ENCODE measurements around the gene LHFPL4.
"Not testable (repeated sequence)": the region's sequence is repeated elsewhere in the genome, so short reads cannot be mapped to it uniquely, and the experiment has no call there.

Gene LHFPL4

DNA sequence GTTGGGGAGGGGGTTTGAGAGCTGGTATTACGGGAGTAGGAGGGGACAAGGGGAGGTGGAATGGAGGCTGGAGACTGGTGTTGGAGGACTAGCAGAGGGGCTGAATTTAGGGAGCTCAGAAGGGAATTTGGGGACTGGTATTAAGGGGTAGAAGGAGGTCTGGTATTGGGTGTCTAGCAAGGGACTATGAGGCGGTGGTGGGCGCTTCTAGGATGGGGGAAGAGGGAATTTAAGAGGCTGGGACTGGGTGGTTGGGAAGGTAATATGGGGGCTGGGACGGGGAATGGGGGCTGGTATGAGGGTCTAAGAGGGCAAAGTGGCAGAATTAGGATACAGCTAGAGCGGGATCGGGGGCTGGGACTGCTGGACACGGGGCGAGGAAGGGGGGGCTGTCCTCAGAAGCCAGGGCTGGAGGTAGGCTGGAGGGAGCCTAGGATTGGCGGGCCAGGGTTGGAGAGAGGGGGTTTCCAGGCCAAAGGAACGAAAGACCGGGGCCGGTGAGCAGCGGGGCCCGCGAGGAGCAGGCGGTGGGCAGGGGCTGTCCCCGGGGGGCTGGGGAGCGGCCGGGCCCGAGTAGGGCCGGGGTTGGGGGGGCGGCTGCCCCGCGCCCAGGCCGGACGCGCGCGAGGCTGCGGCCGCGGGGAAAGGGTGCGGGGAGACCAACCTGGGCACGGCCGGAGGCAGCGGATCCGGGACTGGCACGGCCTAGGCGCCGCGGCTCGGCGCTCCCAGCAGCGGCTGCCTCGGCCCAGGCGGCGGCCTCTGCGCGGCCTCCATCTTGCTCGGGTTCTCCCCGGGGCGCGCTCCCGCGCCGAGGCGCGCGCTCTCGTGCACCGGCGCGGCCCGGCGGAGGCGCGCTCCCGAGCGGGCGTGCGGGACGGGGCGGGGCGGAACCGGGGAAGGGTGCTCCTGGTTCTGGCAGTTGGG, at the start of gene LHFPL4:
Gene LHFPL4, minus strand, starts transcription at position 802 of the 927 bp plus-strand sequence. CDS start 1,143 bp downstream, outside the sequence.
- peak; percentile 17 for DNase-seq (ENCODE audit: low spot score)

DNA sequence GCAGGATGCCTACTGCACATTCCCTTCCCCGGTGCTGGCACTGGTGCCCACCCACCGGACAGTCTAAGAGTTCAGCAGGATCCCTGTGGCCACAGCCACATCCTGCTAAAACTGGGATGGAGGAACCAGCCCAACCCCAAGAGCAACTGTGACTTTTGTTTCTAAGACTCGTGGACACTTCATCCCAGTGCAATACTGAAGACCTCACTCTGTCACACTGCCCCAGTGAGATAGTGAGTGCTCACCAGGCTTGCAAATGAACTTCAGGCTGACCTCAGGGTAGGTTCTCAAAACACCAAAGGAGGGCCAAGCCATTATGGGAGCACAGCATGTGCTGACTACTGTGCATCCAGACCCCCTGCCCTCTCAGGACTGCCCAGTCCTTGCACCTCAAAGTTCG, 49.0 kb upstream of the LHFPL4 start:
- DNase-seq (ENCODE audit: low spot score) = no peak

DNA sequence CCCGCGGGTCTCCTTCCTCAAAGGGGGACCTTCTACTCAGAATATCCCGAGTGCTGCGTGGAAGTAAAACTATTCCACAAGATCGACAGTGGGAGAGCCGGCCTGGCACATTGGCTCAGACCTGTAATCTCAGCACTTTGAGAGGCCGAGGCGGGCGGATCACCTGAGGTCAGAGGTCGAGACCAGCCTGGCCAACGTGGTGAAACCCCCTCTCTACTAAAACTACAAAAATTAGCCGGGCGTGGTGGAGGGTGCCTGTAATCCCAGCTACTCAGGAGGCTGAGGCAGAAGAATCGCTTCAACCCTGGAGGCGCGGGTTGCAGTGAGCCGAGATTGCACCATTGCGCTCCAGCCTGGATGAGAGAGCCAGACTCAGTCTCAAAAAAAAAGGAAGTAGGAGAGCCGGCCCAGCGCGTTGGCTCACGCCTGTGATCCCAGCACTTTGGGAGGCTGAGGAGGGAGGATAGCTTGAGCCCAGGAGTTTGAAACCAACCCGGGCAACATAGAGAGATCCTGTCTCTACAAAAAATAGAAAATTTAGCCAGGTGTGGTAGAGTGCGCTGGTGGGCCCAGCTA, 47.5 kb upstream of the LHFPL4 start:
- not testable (repeated sequence) for DNase-seq (ENCODE audit: low spot score)

DNA sequence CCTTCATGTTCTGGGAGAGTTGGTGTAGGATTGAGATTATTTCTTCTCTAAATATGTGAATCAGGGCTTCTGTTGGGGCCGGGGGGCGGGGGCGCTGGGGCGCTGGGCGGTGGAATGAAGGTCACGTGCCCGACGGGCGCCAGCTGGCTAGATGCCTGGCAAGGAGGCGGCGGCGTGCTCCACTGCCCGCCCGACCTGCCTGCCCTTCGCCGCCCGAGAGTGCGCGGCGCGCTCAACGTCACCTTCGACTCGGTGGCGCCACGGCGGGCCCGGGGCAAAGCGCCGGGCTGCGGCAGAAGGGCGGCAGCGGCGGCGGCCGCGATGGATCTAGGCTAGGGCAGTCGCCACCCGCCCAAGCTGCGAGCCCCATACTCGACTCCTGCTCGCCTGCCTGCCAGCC, 47.0 kb upstream of the LHFPL4 start:
- DNase-seq (ENCODE audit: low spot score) = no peak

DNA sequence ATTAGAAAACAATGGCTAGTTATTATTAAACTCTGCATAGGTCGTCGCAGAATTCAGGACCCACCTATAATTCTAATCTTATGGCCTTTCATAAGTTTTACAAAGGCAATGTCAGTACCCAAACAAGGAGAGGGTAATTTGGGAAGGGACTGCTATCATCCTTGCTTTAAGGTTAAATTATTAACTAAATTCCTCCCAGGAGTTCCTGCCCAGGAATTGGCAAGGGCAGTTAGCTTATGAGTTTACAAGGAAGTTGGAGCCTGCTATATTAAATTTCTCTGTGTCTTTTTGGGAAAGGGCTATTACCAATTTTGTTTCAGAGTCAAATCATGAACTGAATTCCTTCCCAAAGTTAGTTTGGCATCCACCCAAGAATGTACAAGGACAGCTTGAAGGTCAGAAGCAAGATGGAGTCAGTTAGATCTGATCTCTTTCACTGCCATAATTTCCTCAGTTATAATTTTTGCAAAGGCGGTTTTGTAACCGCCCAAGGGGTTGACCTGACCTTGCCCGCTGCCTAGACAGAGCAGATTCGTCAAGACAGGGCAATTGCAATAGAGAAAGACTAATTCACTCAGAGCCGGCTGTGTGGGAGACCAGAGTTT, 45.3 kb upstream of the LHFPL4 start:
- DNase-seq (ENCODE audit: low spot score) = no peak

DNA sequence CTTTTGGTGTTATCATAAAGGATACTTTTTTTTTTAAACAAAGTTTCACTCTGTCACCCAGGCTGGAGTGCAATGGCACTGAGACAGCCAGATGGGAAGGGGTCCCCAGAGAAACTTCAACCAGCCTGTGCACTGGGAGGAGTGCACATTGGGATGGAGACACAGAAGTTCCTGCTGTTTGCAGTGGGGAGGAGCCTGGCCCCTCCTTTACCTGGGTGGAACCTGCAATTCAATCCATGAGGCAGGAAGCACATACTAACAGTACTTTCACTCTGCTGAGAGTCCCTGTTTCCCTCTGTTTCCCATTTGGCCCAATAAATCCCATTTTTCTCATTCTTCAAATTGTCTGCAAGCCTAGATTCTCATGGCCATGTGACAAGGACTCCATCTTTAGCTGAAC, 42.3 kb upstream of the LHFPL4 start:
- DNase-seq (ENCODE audit: low spot score) = no peak

DNA sequence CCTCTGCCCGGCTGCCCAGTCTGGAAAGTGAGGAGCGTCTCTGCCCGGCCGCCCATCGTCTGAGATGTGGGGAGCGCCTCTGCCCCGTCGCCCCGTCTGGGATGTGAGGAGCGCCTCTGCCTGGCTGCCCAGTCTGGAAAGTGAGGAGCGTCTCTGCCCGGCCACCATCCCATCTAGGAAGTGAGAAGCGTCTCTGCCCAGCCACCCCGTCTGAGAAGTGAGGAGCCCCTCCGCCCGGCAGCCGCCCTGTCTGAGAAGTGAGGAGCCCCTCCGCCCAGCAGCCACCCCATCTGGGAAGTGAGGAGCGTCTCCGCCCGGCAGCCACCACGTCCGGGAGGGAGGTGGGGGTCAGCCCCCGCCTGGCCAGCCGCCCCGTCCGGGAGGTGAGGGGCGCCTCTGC, 38.2 kb upstream of the LHFPL4 start:
- not testable (repeated sequence) for DNase-seq (ENCODE audit: low spot score)

DNA sequence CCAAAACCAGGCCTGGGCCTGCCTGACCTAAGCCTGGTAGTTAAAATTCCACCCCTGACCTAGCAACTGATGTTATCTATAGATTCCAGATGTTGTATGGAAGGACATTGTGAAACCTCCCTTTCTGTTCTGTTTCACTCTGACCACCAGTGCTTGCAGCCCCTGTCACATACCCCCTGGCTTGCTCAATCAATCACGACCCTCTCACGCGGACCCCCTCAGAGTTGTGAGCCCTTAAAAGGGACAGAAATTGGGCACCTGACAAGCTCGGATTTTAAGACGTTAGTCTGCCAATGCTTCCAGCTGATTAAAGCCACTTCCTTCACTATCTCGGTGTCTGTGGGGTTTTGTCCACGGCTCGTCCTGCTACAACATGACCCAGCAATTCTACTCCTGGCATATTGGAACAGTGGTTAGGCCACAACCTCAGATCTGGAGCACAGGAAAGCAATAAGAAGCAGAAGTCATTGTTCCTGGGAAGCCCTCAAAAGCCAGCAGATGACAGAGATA, 36.7 kb upstream of the LHFPL4 start:
- DNase-seq (ENCODE audit: low spot score) = no peak

DNA sequence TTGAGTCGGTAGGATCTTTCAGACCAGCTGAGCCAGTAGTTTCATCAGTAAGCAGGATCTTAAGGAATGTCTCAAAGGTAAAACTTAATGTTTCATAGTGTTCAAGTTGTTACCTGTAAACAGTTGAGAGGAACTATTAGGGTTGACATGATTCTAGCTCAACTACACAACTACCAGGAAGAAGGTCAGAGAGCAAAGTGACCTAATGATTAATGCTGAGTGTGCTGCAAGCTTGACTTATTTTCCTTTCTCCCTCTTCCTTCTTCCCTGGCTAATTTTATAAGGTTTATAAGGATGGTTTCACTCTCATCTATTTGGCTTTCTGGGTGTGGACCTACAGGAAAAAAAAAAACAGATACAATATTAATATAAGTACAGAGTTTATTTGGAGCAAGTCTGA, 30.2 kb upstream of the LHFPL4 start:
- DNase-seq (ENCODE audit: low spot score) = no peak

DNA sequence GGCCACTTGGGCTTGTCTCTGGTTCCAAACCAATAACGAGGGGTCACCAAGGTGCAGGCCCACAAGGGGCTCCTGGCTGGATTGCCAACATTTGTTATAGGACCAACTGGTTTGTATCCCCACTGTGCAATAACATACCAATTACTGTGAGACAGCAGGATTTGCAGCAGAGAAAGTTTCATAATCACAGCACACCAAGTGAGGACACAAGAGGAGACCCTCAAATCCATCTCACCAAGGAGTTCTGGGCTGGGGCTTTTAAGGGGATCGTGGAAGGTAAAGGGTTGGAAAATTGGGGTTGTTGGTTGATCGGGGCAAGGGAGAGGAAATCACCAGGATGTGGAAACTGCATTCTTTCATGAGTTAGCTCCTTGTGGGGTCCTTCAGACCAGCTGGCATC, 29.7 kb upstream of the LHFPL4 start:
- no peak for DNase-seq (ENCODE audit: low spot score)

DNA sequence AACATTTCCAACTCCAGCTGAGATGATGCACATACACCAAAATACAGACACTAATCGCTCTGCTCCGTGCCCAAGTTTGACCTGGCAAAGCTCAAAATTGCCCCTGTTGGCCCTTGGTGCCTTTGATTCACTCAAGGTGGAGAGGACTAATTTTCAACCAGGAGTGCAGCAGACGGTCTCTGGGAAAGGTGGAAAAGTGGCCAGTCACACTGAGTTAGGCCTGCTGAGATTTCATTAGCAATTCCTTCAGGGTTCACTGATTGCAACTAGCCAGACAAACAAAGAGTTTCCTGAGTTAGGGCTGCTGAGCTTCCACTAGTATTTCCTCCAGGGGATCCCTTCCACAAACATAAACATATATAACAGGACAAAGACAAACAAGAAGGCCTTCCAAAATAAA, 28.7 kb upstream of the LHFPL4 start:
- no peak for DNase-seq (ENCODE audit: low spot score)

DNA sequence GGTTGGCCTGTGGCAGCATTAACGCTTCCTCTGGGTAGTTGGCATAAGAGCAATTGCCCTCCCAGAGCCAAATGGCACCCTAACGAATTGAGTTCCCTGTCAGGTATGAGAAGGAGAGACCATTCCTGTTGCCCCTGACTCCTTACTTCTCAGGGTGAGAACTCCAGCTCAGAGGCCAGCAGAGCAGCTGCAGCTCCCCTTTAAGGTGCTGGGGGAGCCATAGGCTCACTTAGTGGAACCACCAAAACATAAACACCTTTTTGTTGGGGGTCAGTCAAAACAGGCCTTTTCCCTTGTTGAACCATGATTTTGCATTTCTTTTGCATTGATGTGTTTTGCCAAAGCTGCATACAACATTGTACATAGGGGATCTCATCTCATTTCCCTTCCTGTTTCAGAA, 28.1 kb upstream of the LHFPL4 start:
- DNase-seq (ENCODE audit: low spot score) = no peak

DNA sequence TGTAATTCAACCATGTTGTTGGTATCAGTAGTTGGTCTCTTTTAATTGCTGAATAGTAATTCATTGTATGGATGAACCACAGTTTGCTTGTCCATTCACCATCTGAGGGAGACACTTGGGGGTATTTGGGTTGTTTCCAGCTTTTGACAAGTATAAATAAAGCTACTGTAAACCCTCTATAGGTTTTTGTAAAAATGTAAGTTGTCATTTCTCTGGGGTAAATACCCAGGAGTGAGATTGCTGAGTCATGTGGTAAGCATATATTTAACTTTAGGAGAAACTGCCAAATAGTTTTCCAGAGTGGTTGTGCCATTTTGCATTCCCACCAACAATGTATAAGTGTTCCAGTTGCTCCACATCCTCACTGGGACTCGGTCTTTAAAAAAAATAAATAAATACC, 15.4 kb upstream of the LHFPL4 start:
- DNase-seq (ENCODE audit: low spot score) = no peak

DNA sequence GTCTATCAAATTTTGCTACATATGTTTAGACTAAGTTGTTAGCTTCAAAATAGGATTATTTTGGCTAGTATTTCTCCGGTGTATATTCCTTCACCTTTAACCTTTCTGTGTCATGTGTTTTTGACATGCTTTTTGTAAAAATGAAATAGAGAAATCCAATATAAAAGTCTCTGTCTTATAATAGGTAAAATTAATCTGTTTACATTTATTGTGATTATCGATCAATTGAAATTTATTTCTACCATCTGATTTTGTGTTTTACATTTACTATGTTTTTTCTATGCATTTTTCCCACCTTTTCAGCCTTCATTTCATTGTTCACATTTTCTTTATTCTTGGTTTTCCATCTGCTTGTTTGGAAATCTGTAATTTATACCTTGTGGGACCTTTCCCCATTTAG, 11.7 kb upstream of the LHFPL4 start:
- no peak for DNase-seq (ENCODE audit: low spot score)

DNA sequence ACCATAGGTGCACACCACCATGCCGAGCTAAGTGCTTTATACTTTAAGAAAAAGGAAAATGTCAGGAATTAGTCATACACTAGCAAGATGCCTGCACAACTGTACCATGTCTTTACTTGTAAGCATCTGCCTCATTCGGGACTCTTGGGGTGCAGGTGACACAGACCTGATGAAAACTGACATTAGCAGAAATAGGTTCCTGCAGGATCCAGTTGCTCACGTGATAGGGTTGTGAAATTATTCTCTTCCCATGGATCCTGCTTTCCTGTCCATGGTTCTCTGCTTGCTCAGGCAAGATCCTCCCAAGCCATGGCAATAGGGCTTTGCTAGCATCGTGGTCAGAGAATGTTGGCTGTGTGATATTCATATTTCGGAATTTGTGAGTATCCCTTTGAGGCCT, 10.2 kb upstream of the LHFPL4 start:
- no peak for DNase-seq (ENCODE audit: low spot score)

DNA sequence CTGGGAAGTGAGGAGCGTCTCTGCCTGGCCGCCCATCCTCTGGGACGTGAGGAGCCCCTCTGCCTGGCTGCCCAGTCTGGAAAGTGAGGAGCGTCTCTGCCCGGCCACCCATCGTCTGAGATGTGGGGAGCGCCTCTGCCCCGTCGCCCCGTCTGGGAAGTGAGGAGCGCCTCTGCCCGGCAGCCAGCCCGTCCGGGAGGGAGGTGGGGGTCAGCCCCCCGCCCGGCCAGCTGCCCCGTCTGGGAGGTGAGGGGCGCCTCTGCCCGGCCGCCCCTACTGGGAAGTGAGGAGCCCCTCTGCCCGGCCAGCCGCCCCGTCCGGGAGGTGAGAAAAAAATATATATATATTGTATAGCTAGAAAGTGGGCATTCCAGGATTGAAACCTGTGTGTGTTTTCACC, 6.4 kb upstream of the LHFPL4 start:
- DNase-seq (ENCODE audit: low spot score) = not testable (repeated sequence)

DNA sequence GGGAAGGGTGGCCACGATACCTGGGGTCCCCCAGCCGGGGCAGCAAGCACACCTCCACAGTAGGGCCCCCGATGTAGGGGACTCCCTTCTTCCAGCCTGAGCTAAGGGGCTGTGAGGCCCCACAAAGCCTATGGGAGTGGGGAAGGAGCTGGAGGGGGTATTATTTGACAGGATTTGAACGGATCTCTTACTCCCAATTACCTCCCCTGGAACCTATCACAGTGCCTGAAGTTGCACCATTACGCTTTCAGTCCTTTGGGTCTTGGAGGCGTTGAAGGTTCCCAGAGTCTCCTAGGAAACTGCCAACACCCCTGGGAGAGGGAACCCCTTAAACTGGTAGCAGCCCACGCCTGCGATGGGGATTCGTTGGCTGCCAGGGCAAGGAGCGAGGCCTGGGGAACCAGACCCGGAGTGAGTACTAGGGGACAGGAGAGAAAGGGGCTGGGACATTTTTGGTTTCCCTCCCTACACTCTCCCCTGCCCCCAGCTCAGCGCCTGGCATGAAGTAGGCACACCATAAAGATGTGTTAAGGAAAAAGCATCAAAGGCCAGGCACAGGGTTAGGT, 409 bp upstream of the LHFPL4 start:
- no peak for DNase-seq (ENCODE audit: low spot score)

DNA sequence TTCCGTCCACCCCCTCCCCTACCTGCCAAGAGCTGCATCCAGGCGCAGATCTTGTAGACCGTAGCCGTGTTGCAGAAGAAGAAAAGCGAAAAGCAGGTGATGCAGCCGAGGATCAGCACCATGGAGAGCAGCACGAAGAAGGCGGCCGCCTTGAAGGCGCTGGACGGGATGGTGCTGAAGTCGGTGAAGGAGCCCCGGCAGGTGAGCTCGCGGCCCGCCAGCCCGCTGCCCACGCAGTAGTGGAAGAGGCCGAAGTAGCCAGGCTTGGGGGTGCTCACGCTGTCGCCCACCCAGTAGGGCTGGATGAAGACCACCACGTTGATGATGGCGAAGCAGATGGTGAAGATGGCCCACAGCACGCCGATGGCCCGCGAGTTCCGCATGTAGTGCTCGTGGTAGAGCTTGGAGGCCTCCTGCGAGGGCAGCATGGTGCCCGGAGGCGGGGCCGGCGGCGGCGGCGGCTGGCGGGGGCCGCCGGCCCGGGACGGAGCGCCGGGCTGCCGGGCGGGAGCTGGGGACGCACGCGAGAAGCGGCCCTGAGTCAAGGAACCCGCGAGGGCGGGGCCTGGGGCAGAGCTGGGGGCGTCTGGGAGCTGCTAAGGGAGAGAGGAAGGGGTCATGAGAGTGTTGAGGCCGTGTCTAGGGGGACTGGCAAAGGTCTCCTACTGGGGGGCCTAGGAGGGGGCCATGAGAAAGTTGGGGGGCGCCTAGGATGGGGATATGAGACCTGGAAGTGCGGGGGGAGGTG, 1.2 kb downstream of the LHFPL4 start:
- no peak for DNase-seq (ENCODE audit: low spot score)

DNA sequence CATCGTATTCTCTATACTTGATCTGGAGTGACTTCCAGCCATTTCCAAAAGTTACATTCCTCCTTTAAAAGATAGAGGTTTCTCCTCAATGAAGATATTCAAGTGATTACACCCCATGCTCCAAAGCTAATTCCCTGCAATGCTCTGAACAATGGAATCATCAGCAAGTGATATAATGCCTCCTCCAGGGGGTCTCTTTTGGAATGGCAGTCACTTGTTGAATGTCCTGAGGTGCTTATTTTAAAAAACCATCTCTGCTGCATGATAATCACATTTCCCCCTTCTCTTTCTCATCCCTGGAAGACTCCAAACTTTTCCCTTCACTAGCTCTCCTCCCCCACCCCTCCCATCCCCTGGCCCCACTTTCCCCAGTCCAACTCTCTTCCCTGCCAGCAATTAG, 2.6 kb downstream of the LHFPL4 start:
- no peak for DNase-seq (ENCODE audit: low spot score)

DNA sequence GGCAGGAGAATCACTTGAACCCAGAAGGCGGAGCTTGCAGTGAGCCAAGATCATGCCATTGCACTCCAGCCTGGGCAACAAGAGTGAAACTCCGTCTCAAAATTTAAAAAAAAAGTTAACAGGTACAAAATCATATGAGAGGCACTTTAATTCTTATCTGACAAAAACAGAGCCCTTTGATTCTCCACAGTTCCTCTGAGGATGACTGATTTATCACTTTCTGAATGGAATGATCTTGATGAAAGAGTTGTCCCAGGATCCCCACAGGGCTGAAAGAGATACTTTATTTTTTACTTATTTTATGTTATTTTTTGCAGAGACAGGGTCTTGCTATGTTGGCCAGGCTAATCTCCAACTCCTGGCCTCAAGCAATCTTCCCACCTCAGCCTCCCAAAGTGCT, 4.0 kb downstream of the LHFPL4 start:
- no peak for DNase-seq (ENCODE audit: low spot score)

DNA sequence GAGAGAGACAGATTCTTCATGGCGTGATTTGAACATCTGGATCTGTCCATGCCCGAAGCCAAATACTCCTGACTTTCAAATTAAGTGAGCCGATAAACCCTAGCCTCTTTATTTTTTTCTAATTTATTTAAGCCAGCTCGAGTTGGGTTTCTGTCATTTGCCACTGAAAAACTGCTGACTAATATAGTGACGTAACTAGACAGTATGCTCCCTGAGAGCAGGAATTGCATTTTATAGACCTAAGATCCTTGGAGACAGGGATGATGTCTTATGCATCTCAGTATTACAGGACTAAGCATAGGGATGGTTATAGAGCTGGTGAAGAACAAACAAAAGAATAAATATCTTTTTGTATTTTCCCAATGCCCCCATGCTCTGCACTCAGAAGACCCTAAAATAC, 4.6 kb downstream of the LHFPL4 start:
- no peak for DNase-seq (ENCODE audit: low spot score)

DNA sequence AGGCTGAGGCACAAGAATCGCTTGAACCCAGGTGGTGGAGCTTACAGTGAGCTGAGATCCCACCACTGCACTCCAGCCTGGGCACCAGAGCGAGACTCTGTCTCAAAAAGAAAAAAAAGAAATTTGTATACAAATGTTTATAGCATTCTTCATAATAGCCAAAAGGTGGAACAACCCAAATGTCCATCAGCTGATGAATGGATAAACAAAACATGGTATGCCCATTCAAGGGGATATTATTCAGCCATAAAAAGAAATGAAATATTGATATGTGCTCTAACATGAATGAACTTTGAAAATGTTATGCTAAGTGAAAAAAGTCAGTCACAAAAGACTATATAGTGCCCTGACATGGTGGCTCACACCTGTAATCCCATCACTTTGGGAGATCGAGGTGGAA, 11.4 kb downstream of the LHFPL4 start:
- no peak for DNase-seq (ENCODE audit: low spot score)

Measured in putamen (tissue), 1 donor.